NK-92 (cell line): ENCODE data around the gene FABP1.

ENCODE experiments used
- DNase-seq: peaks from one replicate; lab custom pipeline; 2025; ENCODE audit not compliant: unreplicated experiment; lab: John Stamatoyannopoulos, UW

Gene FABP1

GRCh38 chr2:88137833-88138232 lies 10.0 kb upstream of the FABP1 start:
- no peak for DNase-seq

- no peak for DNase-seq
Observed at GRCh38 chr2:88136817-88137216, 9.0 kb upstream of the FABP1 start.

- DNase-seq, result no peak
Observed at GRCh38 chr2:88133875-88134274, 6.0 kb upstream of the FABP1 start.

GRCh38 chr2:88131999-88132368 lies 4.1 kb upstream of the FABP1 start:
- no peak for DNase-seq

GRCh38 chr2:88131201-88131998 lies 3.5 kb upstream of the FABP1 start:
- DNase-seq, result no peak

- no peak for DNase-seq
Observed at GRCh38 chr2:88129313-88129959, 1.6 kb upstream of the FABP1 start.

GRCh38 chr2:88128654-88129312 lies 921 bp upstream of the FABP1 start:
- DNase-seq, result no peak

GRCh38 chr2:88127638-88127887 lies 299 bp downstream of the FABP1 start:
- DNase-seq, result no peak

GRCh38 chr2:88126772-88127637 lies 857 bp downstream of the FABP1 start:
- no peak for DNase-seq

- DNase-seq, result no peak
Observed at GRCh38 chr2:88125924-88126771, 1.7 kb downstream of the FABP1 start.

- DNase-seq, result no peak
Observed at GRCh38 chr2:88125344-88125923, 2.4 kb downstream of the FABP1 start.

GRCh38 chr2:88123975-88124917 lies 3.6 kb downstream of the FABP1 start:
- DNase-seq, result no peak

GRCh38 chr2:88123164-88123974 lies 4.5 kb downstream of the FABP1 start:
- no peak for DNase-seq

- DNase-seq, result no peak
Observed at GRCh38 chr2:88122141-88122884, 5.5 kb downstream of the FABP1 start.

GRCh38 chr2:88121678-88122077 lies 6.2 kb downstream of the FABP1 start:
- DNase-seq, result no peak

- no peak for DNase-seq
Observed at GRCh38 chr2:88117973-88118372, 9.9 kb downstream of the FABP1 start.

- no peak for DNase-seq
Observed at GRCh38 chr2:88116669-88117432, 11.0 kb downstream of the FABP1 start.
